H1 (cell line): ENCODE measurements around the gene CEP126. TPM values are rescaled to one million over a fixed set of nuclear protein-coding genes. Genes with fewer than 3 reads are reported as not detected.

Experiments
- CTCF ChIA-PET: fragments of 300-600 bp; sonication (Branson Sonifier 250); formaldehyde crosslinking; loops from one replicate; lab custom pipeline; 2021; ENCODE audit not compliant: partially characterized antibody; lab: Charles Lee
- POLR2A ChIA-PET: fragments of 300-600 bp; sonication (Branson Sonifier 250); formaldehyde crosslinking; loops from one replicate; lab custom pipeline; 2021; ENCODE audit warnings: inconsistent platforms; ENCODE audit not compliant: partially characterized antibody; lab: Charles Lee
- DNase-seq, 2 experiments: peaks; one replicate each; pipeline versions ENCODE4 v3.0.0 to v3.0.0-alpha.2; 2010 to 2022; ENCODE audit warnings: low spot score in 2 of 2, low read depth in 1 of 2, mixed read lengths in 1 of 2
- FAIRE-seq: peaks from 2 replicates; lab custom pipeline; 2011; peaks lifted over from hg19 to GRCh38; lab: Jason Lieb, UNC
- H2AFZ ChIP-seq: 2 replicates; pipeline ENCODE4 v1.8.1; 2012; ENCODE audit warnings: low read length, inconsistent platforms
- H2AK5ac ChIP-seq: 2 replicates; pipeline ENCODE4 v1.6.1; 2013; ENCODE audit warnings: low read depth, low read length
- H2BK120ac ChIP-seq: replicated peaks from 2 replicates; pipeline ENCODE3; 2013; ENCODE audit warnings: low read depth, low read length, inconsistent platforms
- H2BK12ac ChIP-seq: 2 replicates; pipeline ENCODE4 v1.6.1; 2013; ENCODE audit warnings: low read depth, low read length
- H2BK15ac ChIP-seq: 2 replicates; pipeline ENCODE4 v1.6.1; 2013; ENCODE audit warnings: low read length
- H2BK20ac ChIP-seq: 2 replicates; pipeline ENCODE4 v1.6.1; 2013; ENCODE audit warnings: low read length
- H2BK5ac ChIP-seq: 2 replicates; pipeline ENCODE4 v1.6.1; 2013; ENCODE audit warnings: low read depth, low read length
- H3K14ac ChIP-seq: 2 replicates; pipeline ENCODE4 v1.6.1; 2013; ENCODE audit warnings: inconsistent platforms; ENCODE audit not compliant: insufficient read length
- H3K18ac ChIP-seq: 2 replicates; pipeline ENCODE4 v1.6.1; 2013; ENCODE audit warnings: low read length; ENCODE audit errors: extremely low read depth
- H3K23ac ChIP-seq: 2 replicates; pipeline ENCODE4 v1.6.1; 2013; ENCODE audit warnings: inconsistent platforms; ENCODE audit not compliant: insufficient read length
- H3K23me2 ChIP-seq: 2 replicates; pipeline ENCODE4 v1.6.1; 2013; ENCODE audit warnings: low read depth, low read length
- H3K27ac ChIP-seq: 2 replicates; pipeline ENCODE4 v1.6.1; 2011; ENCODE audit warnings: low read depth, low read length, inconsistent platforms
- H3K27me3 ChIP-seq, 4 experiments: replicated peaks in 1 of 4; 1 replicate in 1 of 4; 2 replicates in 3 of 4; pipeline versions ENCODE4 v1.6.1 to v1.8.1; 2011 to 2013; ENCODE audit warnings: low read length in 3 of 4, mild to moderate bottlenecking in 3 of 4, inconsistent platforms in 2 of 4, mixed read lengths in 2 of 4, moderate library complexity in 1 of 4; ENCODE audit not compliant: control insufficient read depth in 3 of 4, insufficient read depth in 3 of 4; ENCODE audit errors: extremely low read depth in 1 of 4
- H3K36me3 ChIP-seq, 4 experiments: 2 replicates each; pipeline versions ENCODE4 v1.6.1 to v1.8.1; 2011 to 2013; ENCODE audit warnings: mild to moderate bottlenecking in 4 of 4, low read length in 3 of 4, moderate library complexity in 2 of 4, control low read depth in 1 of 4, inconsistent platforms in 1 of 4; ENCODE audit not compliant: insufficient read depth in 4 of 4, control insufficient read depth in 2 of 4
- H3K4ac ChIP-seq: replicated peaks from 2 replicates; pipeline ENCODE3; 2013; ENCODE audit warnings: low read length, low read depth, mixed read lengths, inconsistent platforms; ENCODE audit not compliant: insufficient read length
- H3K4me1 ChIP-seq, 4 experiments: replicated peaks in 1 of 4; 1 replicate in 1 of 4; 2 replicates in 3 of 4; pipeline versions ENCODE4 v1.6.1 to v1.8.1; 2011 to 2013; ENCODE audit warnings: low read length in 3 of 4, inconsistent platforms in 2 of 4, mixed read lengths in 1 of 4; ENCODE audit not compliant: insufficient read depth in 4 of 4, control insufficient read depth in 3 of 4
- H3K4me2 ChIP-seq, 2 experiments: 2 replicates each; pipeline versions ENCODE4 v1.6.1 to v1.8.1; 2011 to 2013; ENCODE audit warnings: low read depth in 2 of 2, low read length in 2 of 2, control low read depth in 1 of 2, inconsistent platforms in 1 of 2, mild to moderate bottlenecking in 1 of 2; ENCODE audit not compliant: insufficient read depth in 1 of 2
- H3K4me3 ChIP-seq, 4 experiments: fragments of 200-600, 300-600 bp in 1 of 4; sonication (generic), shearing (Covaris generic), sonication (Bioruptor Twin) in 1 of 4; 2 replicates each; pipeline versions ENCODE4 v1.5.1 to v1.8.1; 2011 to 2016; ENCODE audit warnings: low read length in 4 of 4, low read depth in 3 of 4, control low read depth in 2 of 4, inconsistent platforms in 2 of 4, mild to moderate bottlenecking in 2 of 4, mixed read lengths in 1 of 4, moderate library complexity in 1 of 4; ENCODE audit not compliant: insufficient read depth in 2 of 4; ENCODE audit errors: extremely low read depth in 1 of 4
- H3K56ac ChIP-seq: replicated peaks from 2 replicates; pipeline ENCODE3; 2013; ENCODE audit warnings: low read depth, mild to moderate bottlenecking, mixed read lengths, low read length, inconsistent platforms; ENCODE audit not compliant: insufficient read length
- H3K79me1 ChIP-seq: 2 replicates; pipeline ENCODE4 v1.6.1; 2013; ENCODE audit warnings: low read depth, low read length, control low read depth
- H3K79me2 ChIP-seq, 2 experiments: 2 replicates each; pipeline versions ENCODE4 v1.6.1 to v1.8.1; 2012 to 2013; ENCODE audit warnings: low read length in 2 of 2, mild to moderate bottlenecking in 2 of 2, inconsistent platforms in 1 of 2; ENCODE audit not compliant: insufficient read depth in 2 of 2, control insufficient read depth in 1 of 2
- H3K9ac ChIP-seq, 4 experiments: replicated peaks in 1 of 4; 1 replicate in 1 of 4; 2 replicates in 3 of 4; pipeline versions ENCODE4 v1.6.1 to v1.8.1; 2011 to 2013; ENCODE audit warnings: low read depth in 3 of 4, low read length in 3 of 4, control low read depth in 2 of 4, mild to moderate bottlenecking in 2 of 4, moderate library complexity in 2 of 4, inconsistent platforms in 1 of 4; ENCODE audit errors: extremely low read depth in 1 of 4
- H3K9me3 ChIP-seq, 2 experiments: 2 replicates each; pipeline versions ENCODE4 v1.6.1 to v1.8.1; 2012 to 2013; ENCODE audit warnings: mild to moderate bottlenecking in 2 of 2, moderate library complexity in 2 of 2, control low read depth in 1 of 2, inconsistent platforms in 1 of 2, low read depth in 1 of 2, low read length in 1 of 2, mixed read lengths in 1 of 2; ENCODE audit not compliant: insufficient read depth in 2 of 2
- H4K20me1 ChIP-seq, 2 experiments: replicated peaks in 1 of 2; 2 replicates each; pipeline versions ENCODE3 to v1.8.1; 2011 to 2013; ENCODE audit warnings: inconsistent platforms in 2 of 2, low read length in 2 of 2, mild to moderate bottlenecking in 1 of 2; ENCODE audit not compliant: insufficient read depth in 2 of 2, control insufficient read depth in 1 of 2
- H4K5ac ChIP-seq: 2 replicates; pipeline ENCODE4 v1.6.1; 2013; ENCODE audit warnings: low read length, low read depth, mixed read lengths, inconsistent platforms; ENCODE audit not compliant: insufficient read length
- H4K8ac ChIP-seq: 2 replicates; pipeline ENCODE4 v1.8.0; 2013; ENCODE audit warnings: mild to moderate bottlenecking, moderate library complexity, low read length, inconsistent platforms; ENCODE audit not compliant: insufficient read depth; ENCODE audit errors: extremely low read depth
- H4K91ac ChIP-seq: replicated peaks from 2 replicates; pipeline ENCODE3; 2013; ENCODE audit warnings: low read length, mixed read lengths, inconsistent platforms; ENCODE audit not compliant: insufficient read length
- GABPA ChIP-seq: IDR thresholded peaks from 2 replicates; pipeline ENCODE4 v1.6.1; 2011; ENCODE audit warnings: mild to moderate bottlenecking, low read length, moderate library complexity, borderline replicate concordance; ENCODE audit not compliant: insufficient read depth
- KDM5A ChIP-seq: fragments of 200-600 bp; IDR thresholded peaks from 2 replicates; pipeline ENCODE4 v1.7.1; 2012; ENCODE audit warnings: mild to moderate bottlenecking, low read length, inconsistent platforms, mixed read lengths
- SP2 ChIP-seq: IDR thresholded peaks from 2 replicates; pipeline ENCODE4 v1.6.1; 2012; ENCODE audit warnings: mild to moderate bottlenecking, low read length, inconsistent platforms
- SUZ12 ChIP-seq: fragments of 200-600 bp; sonication (generic); IDR thresholded peaks from 2 replicates; pipeline ENCODE4 v1.6.1; 2012; ENCODE audit warnings: mild to moderate bottlenecking, inconsistent platforms, low read length, moderate library complexity, mixed read lengths
- WGBS, 2 experiments: shearing (Covaris generic) in 1 of 2; methylation state at CpG; one replicate each; pipeline versions ENCODE4 v1.1.6 to v1.1.7; 2013 to 2015; ENCODE audit warnings: low lambda C conversion rate in 2 of 2, mixed read lengths in 2 of 2, inconsistent platforms in 1 of 2, low coverage in 1 of 2, missing lambda C conversion rate in 1 of 2; ENCODE audit not compliant: insufficient replicate concordance in 2 of 2, insufficient coverage in 1 of 2, insufficient read length in 1 of 2; ENCODE audit errors: extremely low coverage in 1 of 2, missing lambda C conversion rate in 1 of 2; 5-methylcytosine and 5-hydroxymethylcytosine counted together
- polyA plus RNA-seq, 7 experiments: library from polyadenylated mRNA; depleted of rRNA in 3 of 7; stranded (reverse) in 5 of 7; unstranded in 2 of 7; fragments of >200 nt in 5 of 7; fragments of 200-250 nt in 2 of 7; gene quantifications; 1 replicate in 5 of 7; 2 replicates in 1 of 7; 4 replicates in 1 of 7; pipeline versions ENCODE4 v1.2.1 to v1.2.3, GENCODE V29; 2011 to 2013; ENCODE audit warnings: missing spikeins in 2 of 7, mixed read lengths in 2 of 7
- total RNA-seq: library from RNA; stranded (reverse); fragmentation: NEBNext Ultra II Directional; extraction: Animal tissue kit (Norgen Biotek cat#: 25700); gene quantifications from 2 replicates; pipeline ENCODE4 v1.2.1, GENCODE V29; 2021

Gene CEP126
- total and polyA plus RNA-seq, 2 of the 8 experiments (the other 6 are each of a cell fraction or from before 2014, with no cell fraction given), result 0.76 to 1.9 TPM

GRCh38 chr11:101987370-101987769 lies 72.6 kb downstream of the CEP126 start:
- H4K5ac ChIP-seq, result no peak overlapping the region
- H3K27ac ChIP-seq, result no peak overlapping the region
- no peak overlapping the region for H3K4me2 ChIP-seq
- H2BK5ac ChIP-seq, result no peak overlapping the region
- 96% methylated on average over 2 of the region's 2 CpGs; no CpG with 5 or more reads in 1 of the 2 experiments for WGBS, 2 experiments
- POLR2A ChIA-PET, result no interaction called here
- no peak overlapping the region for H3K18ac ChIP-seq
- H2BK12ac ChIP-seq, result no peak overlapping the region
- no peak overlapping the region for H2BK20ac ChIP-seq
- no peaks in the 10 kb centered on the region for H3K79me1 ChIP-seq
- no peak overlapping the region for H3K4me3 ChIP-seq
- H2AK5ac ChIP-seq, result no peak overlapping the region
- no peak overlapping the region for H4K91ac ChIP-seq
- H3K23ac ChIP-seq, result no peak overlapping the region
- H3K9me3 ChIP-seq, result no peaks in the 10 kb centered on the region
- H3K23me2 ChIP-seq, result no peaks in the 10 kb centered on the region
- no peak overlapping the region for H3K4ac ChIP-seq
- DNase-seq (no peak), FAIRE-seq (no peak)
- CTCF ChIA-PET, result interaction anchor here (0.6 to 4.2 kb wide), 10 partner anchors 10 to 1282 kb away, joined by 3 to 17 read pairs (median 4); partner anchors contain the start of gene CEP126
- H3K4me1 ChIP-seq, result no peaks in the 10 kb centered on the region
- H3K79me2 ChIP-seq, result no peaks in the 10 kb centered on the region
- H3K56ac ChIP-seq, result no peak overlapping the region
- no peak overlapping the region for H4K8ac ChIP-seq
- H2BK120ac ChIP-seq, result no peak overlapping the region
- no peak overlapping the region for H2BK15ac ChIP-seq
- H2AFZ ChIP-seq, result no peak overlapping the region
- H3K14ac ChIP-seq, result no peak overlapping the region
- no peak overlapping the region for H3K9ac ChIP-seq
- H3K27me3 ChIP-seq, result no peaks in the 10 kb centered on the region
- TF ChIP-seq SUZ12, result no peak
- TF ChIP-seq GABPA, result no peak
- TF ChIP-seq SP2, result no peak
- TF ChIP-seq KDM5A, result no peak
- no peaks in the 10 kb centered on the region for H3K36me3 ChIP-seq
- H4K20me1 ChIP-seq, result no peaks in the 10 kb centered on the region
